Stimulated activated CD8-positive, alpha-beta memory T cell treated with anti-CD3 and anti-CD28 coated beads, Interleukin-4, amount 100 ng/mL, for 4 hours (primary cell): Measurements from ENCODE around the gene MFSD2A.
"Not testable (repeated sequence)": the region's sequence is repeated elsewhere in the genome, so short reads cannot be mapped to it uniquely, and the experiment has no call there.

Source experiments
- DNase-seq, 2 donors: peaks; one replicate each; pipeline ENCODE4 v3.0.0-alpha.2; 2020; ENCODE audit warnings: low read depth in 2 of 2, low spot score in 1 of 2

Gene MFSD2A

GRCh38 chr1:39940980-39941871 is 13.7 kb upstream of the MFSD2A start:
- DNase-seq: no peak

GRCh38 chr1:39943471-39944290 is 11.3 kb upstream of the MFSD2A start:
- DNase-seq: no peak

GRCh38 chr1:39944410-39945112 is 10.4 kb upstream of the MFSD2A start:
- DNase-seq: no peak

GRCh38 chr1:39946216-39946615 is 8.7 kb upstream of the MFSD2A start:
- no peak for DNase-seq

GRCh38 chr1:39947260-39947659 is 7.7 kb upstream of the MFSD2A start:
- no peak for DNase-seq

- DNase-seq: no peak
Observed at GRCh38 chr1:39949891-39950290, 5.1 kb upstream of the MFSD2A start.

GRCh38 chr1:39951926-39952325 is 3.0 kb upstream of the MFSD2A start:
- DNase-seq: no peak

GRCh38 chr1:39952359-39953110 is 2.4 kb upstream of the MFSD2A start:
- no peak for DNase-seq

- no peak for DNase-seq
Observed at GRCh38 chr1:39954324-39954869, 548 bp upstream of the MFSD2A start.

- DNase-seq: peak; percentile 27 to 60
Observed at GRCh38 chr1:39955547-39956539, 898 bp downstream of the MFSD2A start.

GRCh38 chr1:39957299-39958015 is 2.5 kb downstream of the MFSD2A start:
- no peak for DNase-seq

- no peak for DNase-seq
Observed at GRCh38 chr1:39958403-39959200, 3.7 kb downstream of the MFSD2A start.

- no peak for DNase-seq
Observed at GRCh38 chr1:39959651-39960333, 4.8 kb downstream of the MFSD2A start.

GRCh38 chr1:39960431-39960958 is 5.5 kb downstream of the MFSD2A start:
- no peak for DNase-seq

GRCh38 chr1:39962450-39962825 is 7.5 kb downstream of the MFSD2A start:
- DNase-seq: no peak

GRCh38 chr1:39962964-39963363 is 8.0 kb downstream of the MFSD2A start:
- not testable (repeated sequence) for DNase-seq

- DNase-seq: no peak
Observed at GRCh38 chr1:39964552-39964951, 9.6 kb downstream of the MFSD2A start.
